ACC112 (cell line): ENCODE results near the gene PLXNB1.
"Not testable (repeated sequence)": the region's sequence is repeated elsewhere in the genome, so short reads cannot be mapped to it uniquely, and the experiment has no call there.

Experiments
- H2AFZ ChIP-seq: fragments of 200-600 bp; sonication (generic); one replicate; pipeline ENCODE4 v1.6.0; 2017; ENCODE audit warnings: antibody characterized with exemption, low read length; ENCODE audit not compliant: unreplicated experiment
- H3K27ac ChIP-seq: fragments of 200-600 bp; sonication (generic); 2 replicates; pipeline ENCODE4 v1.5.1; 2014; ENCODE audit warnings: low read depth, mild to moderate bottlenecking, antibody characterized with exemption, low read length, moderate library complexity
- H3K27me3 ChIP-seq: fragments of 200-600 bp; sonication (generic); 2 replicates; pipeline ENCODE4 v1.6.1; 2014; ENCODE audit warnings: mild to moderate bottlenecking, antibody characterized with exemption, low read length, moderate library complexity, mixed read lengths; ENCODE audit not compliant: insufficient read depth
- H3K36me3 ChIP-seq: fragments of 200-600 bp; sonication (generic); 2 replicates; pipeline ENCODE4 v1.6.1; 2016; ENCODE audit warnings: mild to moderate bottlenecking, antibody characterized with exemption, low read length, moderate library complexity, mixed read lengths; ENCODE audit not compliant: insufficient read depth
- H3K4me1 ChIP-seq: fragments of 200-600 bp; sonication (generic); one replicate; pipeline ENCODE4 v1.6.1; 2016; ENCODE audit warnings: low read length, mixed read lengths; ENCODE audit not compliant: insufficient read depth, unreplicated experiment, control insufficient read depth
- H3K4me3 ChIP-seq: fragments of 200-600 bp; sonication (generic); 2 replicates; pipeline ENCODE4 v1.5.1; 2014; ENCODE audit warnings: mild to moderate bottlenecking, low read depth, low read length
- H3K79me2 ChIP-seq: fragments of 200-600 bp; sonication (generic); one replicate; pipeline ENCODE4 v1.6.0; 2016; ENCODE audit warnings: low read length; ENCODE audit not compliant: control insufficient read depth, unreplicated experiment, insufficient read depth

Gene PLXNB1

DNA sequence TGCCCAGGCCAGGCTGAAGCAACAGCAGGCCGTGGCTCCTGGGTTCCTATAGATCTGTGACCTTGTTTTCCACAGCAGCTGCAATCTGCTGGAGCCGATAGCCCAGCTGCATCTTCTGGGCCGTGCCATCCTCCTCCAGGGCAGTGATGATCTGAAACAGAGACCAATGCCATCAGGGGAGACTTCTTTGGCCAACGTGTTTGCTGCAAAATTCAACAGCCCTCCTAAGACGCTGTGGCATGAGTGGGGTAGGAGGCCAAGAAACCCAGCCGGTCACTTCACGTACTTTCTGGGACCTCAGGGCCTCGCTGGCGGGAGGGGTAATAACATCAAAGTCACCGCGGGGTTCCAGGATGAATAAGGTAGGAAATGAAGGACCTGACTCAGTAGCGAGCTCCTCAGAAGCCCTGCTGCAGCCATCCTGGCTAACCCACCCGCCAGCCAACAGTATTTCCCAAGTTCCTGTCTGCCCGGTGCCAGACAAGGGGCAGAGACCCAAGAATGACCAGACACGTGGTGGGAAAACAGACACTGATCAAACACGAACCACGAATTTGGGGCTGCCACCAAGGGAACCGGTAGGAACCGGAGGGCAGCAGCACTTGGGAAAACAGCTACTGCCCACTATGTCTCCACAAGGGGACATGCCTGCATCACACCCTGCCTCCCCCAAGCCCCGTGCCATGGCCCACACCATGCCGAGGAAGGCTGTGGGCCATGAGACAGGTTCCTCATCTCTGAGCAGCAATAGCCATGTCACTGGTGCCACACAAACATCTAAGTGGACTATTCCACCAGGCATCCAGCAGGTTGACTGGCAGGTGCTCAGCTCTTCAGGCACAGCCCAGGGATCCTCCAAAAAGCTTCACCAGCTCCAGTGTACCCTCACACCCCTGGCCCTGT, 25.2 kb downstream of the PLXNB1 start:
- no peaks in the 10 kb centered on the region for H3K36me3 ChIP-seq
- no peak overlapping the region for H2AFZ ChIP-seq
- no peak overlapping the region for H3K27ac ChIP-seq

DNA sequence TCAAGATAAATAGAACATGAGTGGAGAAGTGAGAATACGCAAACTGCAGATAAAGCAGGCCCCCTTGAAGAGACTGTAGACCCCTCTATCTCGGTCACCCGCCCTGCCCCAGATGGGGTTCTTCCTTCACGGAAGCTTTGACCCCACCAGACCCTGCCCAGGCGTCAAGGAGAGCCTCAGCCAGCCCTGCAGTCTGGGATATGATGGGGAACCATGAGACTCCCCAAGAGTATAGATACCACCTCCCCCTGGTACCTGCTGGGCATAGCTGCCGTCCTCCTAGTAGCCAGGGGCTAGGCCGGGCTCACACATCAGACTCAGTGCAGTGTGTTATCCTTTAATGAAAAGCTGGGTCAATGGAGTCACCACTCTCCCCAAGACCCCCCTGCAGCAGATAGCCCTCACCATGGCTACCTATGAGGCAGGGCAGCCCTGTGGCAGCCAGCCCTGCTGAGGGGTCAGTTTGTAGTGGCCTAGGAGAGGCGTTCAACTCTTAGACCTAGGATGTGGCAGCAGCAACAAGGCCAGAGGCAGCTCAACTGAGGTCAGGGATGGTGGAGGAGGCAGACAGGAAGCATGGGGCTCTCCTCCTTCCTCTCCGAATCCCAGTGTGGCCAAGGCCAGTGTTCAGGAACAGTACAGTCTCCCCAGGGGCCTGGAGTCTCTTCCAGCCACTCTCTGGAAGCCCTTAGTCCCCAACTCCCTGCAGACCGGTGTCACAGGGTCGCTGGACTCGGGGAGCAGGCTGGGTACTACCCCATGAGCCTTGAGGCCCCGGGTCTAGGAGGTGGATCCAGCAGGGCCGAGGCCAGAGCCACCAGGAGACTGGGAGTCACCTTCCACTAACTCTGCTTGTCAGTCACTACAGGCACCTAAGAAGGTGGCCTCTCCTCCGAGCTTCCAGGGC, 26.1 kb downstream of the PLXNB1 start:
- Histone ChIP-seq H3K36me3 (no peaks in the 10 kb centered on the region), H3K4me1 (peaks cover 16% of the 10 kb centered on the region), H3K4me3 (no peak overlapping the region), H3K27ac (no peak overlapping the region), H3K79me2 (no peaks in the 10 kb centered on the region), H3K27me3 (no peaks in the 10 kb centered on the region), H2AFZ (no peak overlapping the region)

More for the DNA sequence above, 25.2 kb downstream of the PLXNB1 start:
- Histone ChIP-seq H3K27me3 (no peaks in the 10 kb centered on the region), H3K4me3 (no peak overlapping the region), H3K79me2 (no peaks in the 10 kb centered on the region), H3K4me1 (peaks cover 16% of the 10 kb centered on the region)

DNA sequence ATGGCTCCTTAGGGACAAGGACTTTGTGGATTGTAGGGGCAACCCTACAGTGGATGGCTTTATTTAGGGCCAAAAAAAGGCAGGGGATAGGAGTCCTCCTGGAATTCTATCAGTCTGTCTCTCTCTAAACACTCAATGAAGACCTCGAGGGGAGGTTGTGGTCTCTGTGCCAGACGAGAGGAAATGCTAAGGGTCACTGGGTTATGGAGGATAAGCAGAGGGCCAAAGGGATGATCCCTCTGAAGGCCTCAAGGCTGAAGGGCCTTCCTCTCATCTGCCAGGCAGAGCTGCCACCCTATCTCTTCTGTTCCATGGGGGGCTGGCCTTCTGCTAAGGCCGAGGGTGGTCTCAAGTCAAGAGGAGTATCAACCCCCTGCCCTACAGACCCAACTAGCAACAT, 27.0 kb downstream of the PLXNB1 start:
- Histone ChIP-seq H3K4me1 (peaks cover 16% of the 10 kb centered on the region), H2AFZ (no peak overlapping the region), H3K4me3 (no peak overlapping the region), H3K36me3 (no peaks in the 10 kb centered on the region), H3K79me2 (no peaks in the 10 kb centered on the region), H3K27me3 (no peaks in the 10 kb centered on the region), H3K27ac (no peak overlapping the region)

- Histone ChIP-seq H3K27ac (peak overlapping the region; percentile 64), H3K27me3 (no peaks in the 10 kb centered on the region), H3K4me1 (peaks cover 16% of the 10 kb centered on the region), H3K4me3 (no peak overlapping the region), H2AFZ (no peak overlapping the region), H3K36me3 (no peaks in the 10 kb centered on the region), H3K79me2 (no peaks in the 10 kb centered on the region)
Observed at GRCh38 chr3:48402281-48402732, 27.6 kb downstream of the PLXNB1 start.

DNA sequence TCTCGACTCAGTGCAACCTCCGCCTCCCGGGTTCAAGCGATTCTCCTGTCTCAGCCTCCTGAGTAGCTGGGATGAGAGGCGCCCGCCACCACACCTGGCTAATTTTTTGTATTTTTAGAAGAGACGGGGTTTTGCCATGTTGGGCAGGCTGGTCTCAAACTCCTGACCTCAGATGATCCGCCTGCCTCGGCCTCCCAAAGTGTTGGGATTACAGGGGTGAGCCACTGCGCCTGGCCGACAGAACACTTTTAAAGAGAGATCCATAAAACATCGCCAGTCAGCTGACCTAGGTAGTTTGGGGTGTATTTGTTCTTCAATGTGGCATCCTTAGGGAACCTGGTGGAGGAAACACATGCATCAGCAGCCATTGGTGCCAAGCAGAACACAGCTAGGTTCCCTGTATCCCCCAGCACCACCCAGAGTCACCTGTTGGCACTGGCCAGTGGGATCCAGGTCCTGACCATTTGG, 28.4 kb downstream of the PLXNB1 start:
- H3K27me3 ChIP-seq, H3K4me3 ChIP-seq, H3K79me2 ChIP-seq, H2AFZ ChIP-seq, H3K36me3 ChIP-seq: not testable (repeated sequence)
- Histone ChIP-seq H3K27ac (peak overlapping the region; percentile 64), H3K4me1 (peaks cover 16% of the 10 kb centered on the region)

DNA sequence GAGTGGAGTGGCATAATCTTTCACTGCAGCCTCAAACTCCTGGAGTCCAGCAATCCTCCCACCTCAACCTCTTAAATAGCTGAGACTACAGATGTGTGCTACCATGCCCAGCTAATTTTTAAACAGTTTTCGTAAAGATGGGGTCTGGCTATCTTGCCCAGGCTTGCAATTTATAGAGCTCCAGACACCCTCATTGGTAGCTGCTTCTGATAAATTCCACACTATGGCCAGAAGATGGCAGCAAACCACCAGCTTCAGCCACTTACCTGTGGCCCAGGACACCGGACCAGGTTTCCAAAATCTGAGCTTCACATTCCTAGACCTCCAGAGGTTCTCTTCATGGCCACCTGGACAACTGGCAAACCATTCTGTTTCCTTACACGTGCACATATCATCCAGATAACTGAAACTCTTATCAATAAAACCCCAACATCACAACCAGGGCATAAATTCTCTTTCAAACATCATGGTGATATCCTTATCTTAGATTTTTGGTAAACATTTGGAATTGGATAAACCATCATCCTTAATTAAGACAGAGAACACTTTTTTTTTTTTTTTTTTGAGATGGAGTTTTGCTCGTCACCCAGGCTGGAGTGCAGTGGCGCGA, 29.0 kb downstream of the PLXNB1 start:
- Histone ChIP-seq H3K36me3 (no peaks in the 10 kb centered on the region), H3K4me3 (no peak overlapping the region), H3K79me2 (no peaks in the 10 kb centered on the region), H3K4me1 (peaks cover 16% of the 10 kb centered on the region), H3K27me3 (peaks cover 2% of the 10 kb centered on the region; the same call in 1 of the 2 replicates), H3K27ac (no peak overlapping the region), H2AFZ (no peak overlapping the region)

DNA sequence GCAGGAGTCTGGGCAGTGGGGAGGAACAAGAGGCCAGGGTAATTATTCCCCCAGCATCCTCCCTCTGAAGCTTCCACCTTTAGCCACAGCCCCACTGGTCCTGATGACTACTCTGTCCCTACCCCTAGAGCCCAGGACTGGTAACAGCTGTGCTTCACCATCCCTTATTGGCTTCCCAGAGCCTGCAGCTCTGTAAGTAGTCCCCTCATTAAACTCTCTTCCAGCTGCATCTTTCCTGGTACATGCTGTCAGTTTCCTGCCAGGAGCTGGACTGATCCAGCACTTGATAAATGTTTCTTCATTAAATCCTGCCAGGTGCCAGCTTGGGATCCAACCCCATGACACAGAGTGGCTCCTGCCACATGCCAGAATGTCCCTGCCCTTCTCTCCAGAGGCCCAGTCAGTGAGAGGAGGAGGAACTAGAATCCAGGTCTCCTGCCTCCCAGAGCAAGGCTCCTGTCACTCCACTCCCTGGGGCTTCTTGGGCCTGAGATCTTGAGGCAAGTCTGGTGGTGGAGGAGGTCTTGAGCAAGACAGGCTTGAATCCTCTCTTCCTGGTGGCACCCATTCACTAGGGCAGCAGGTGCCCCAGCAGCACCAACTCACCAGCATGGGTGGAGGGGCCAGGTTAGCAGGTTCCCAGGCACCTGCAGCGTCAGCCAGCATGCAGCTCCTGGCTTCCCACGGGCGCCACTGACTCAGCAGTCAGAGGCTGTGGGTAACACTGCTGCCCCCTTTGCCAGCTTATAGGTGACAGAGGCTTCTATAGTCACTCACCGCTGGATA, 30.3 kb downstream of the PLXNB1 start:
- Histone ChIP-seq H3K36me3 (no peaks in the 10 kb centered on the region), H2AFZ (no peak overlapping the region), H3K27ac (no peak overlapping the region), H3K27me3 (peaks cover 5% of the 10 kb centered on the region; the same call in 1 of the 2 replicates), H3K79me2 (no peaks in the 10 kb centered on the region), H3K4me1 (peaks cover 16% of the 10 kb centered on the region), H3K4me3 (no peak overlapping the region)

GRCh38 chr3:48398701-48399386, 31.0 kb downstream of the PLXNB1 start:
- Histone ChIP-seq H3K4me3 (no peak overlapping the region), H3K79me2 (no peaks in the 10 kb centered on the region), H3K4me1 (peaks cover 16% of the 10 kb centered on the region), H3K27me3 (peaks cover 5% of the 10 kb centered on the region; the same call in 1 of the 2 replicates), H3K27ac (no peak overlapping the region), H3K36me3 (no peaks in the 10 kb centered on the region), H2AFZ (no peak overlapping the region)

DNA sequence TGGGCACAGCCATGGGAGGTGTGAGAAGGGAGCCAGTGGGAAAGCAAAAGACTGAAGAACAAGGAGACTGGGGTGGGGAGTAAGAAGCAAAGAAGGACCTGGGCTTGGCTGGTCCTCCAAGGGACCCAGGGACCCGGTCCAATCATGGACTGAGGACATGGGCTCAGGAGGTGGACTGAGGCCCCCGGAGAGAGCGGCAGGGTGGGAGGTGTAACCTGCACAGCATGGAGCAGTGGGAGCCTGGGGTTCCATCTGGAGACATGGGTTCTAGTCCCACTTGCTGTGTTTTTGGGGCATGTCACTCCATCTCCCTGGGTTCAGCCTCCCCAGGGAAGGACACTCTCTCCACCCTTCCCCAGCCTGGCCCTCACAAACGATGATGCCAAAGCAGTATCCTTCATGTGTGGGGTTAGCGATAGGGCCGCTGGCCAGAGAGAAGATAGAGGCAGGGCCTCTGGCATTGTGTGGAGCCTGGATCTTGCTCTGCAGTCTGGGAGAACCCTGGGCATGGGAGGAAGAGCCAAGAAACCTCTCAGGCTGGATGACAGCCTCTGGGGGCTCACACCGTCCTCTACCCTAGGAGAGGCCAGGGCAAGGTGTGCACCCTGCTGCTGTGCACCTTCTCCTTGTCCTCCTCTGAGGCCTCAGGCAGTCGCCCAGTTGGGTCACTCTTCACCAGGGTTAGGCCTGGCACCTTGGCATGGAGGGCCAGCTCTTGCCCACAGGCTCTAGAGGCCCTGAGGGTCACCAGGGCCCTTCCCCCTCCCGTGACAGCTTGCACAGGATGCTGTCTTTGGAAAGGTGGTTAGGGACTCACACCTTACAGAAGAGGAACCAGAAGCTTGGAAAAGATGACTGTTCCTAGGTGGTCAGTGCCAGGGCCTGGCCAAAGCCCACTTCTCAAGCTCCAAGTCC, 31.9 kb downstream of the PLXNB1 start:
- Histone ChIP-seq H3K27me3 (peaks cover 5% of the 10 kb centered on the region; the same call in 1 of the 2 replicates), H3K79me2 (no peaks in the 10 kb centered on the region), H3K4me3 (no peak overlapping the region), H3K4me1 (peaks cover 16% of the 10 kb centered on the region), H3K27ac (no peak overlapping the region), H2AFZ (no peak overlapping the region), H3K36me3 (no peaks in the 10 kb centered on the region)
